RWPE2 (cell line): ENCODE data around the gene EME2.

Experiments
- ATAC-seq: fragments of 200-7000 bp; cut with Tn5 transposase; 3 replicates; pipeline ENCODE4 v1.9.1; 2021; ENCODE audit warnings: low read depth
- DNase-seq: peaks from one replicate; pipeline ENCODE4 v3.0.0-alpha.2; 2020; ENCODE audit warnings: low spot score
- H3K27ac ChIP-seq: fragments of 450-650 bp; 2 replicates; pipeline ENCODE4 v1.5.1; 2017; ENCODE audit warnings: mild to moderate bottlenecking; ENCODE audit not compliant: poor library complexity, severe bottlenecking
- H3K27me3 ChIP-seq: fragments of 250-450 bp; sonication (Bioruptor Pico); 2 replicates; pipeline ENCODE4 v1.5.1; 2021; ENCODE audit warnings: mild to moderate bottlenecking, moderate library complexity; ENCODE audit not compliant: insufficient read depth, poor library complexity, severe bottlenecking
- H3K36me3 ChIP-seq: fragments of 250-450 bp; sonication (Bioruptor Pico); 2 replicates; pipeline ENCODE4 v1.5.1; 2020; ENCODE audit warnings: low read depth, mild to moderate bottlenecking, moderate library complexity
- H3K4me1 ChIP-seq: fragments of 250-450 bp; sonication (Bioruptor Pico); 2 replicates; pipeline ENCODE4 v1.5.1; 2021; ENCODE audit warnings: mild to moderate bottlenecking, moderate library complexity; ENCODE audit not compliant: insufficient read depth, poor library complexity, severe bottlenecking
- H3K4me3 ChIP-seq: fragments of 250-450 bp; sonication (Bioruptor Pico); 2 replicates; pipeline ENCODE4 v1.5.1; 2021; ENCODE audit warnings: mild to moderate bottlenecking, moderate library complexity; ENCODE audit not compliant: severe bottlenecking
- H3K9me3 ChIP-seq: fragments of 250-450 bp; sonication (Bioruptor Pico); 2 replicates; pipeline ENCODE4 v1.5.1; 2021; ENCODE audit warnings: mild to moderate bottlenecking, moderate library complexity; ENCODE audit not compliant: severe bottlenecking
- TF ChIP-seq, protein P1 (sequence below): fragments of 450-650 bp; IDR thresholded peaks from one replicate; pipeline ENCODE4 v1.5.1; 2017; ENCODE audit warnings: mild to moderate bottlenecking, moderate library complexity; ENCODE audit not compliant: poor library complexity, severe bottlenecking

Gene EME2

DNA sequence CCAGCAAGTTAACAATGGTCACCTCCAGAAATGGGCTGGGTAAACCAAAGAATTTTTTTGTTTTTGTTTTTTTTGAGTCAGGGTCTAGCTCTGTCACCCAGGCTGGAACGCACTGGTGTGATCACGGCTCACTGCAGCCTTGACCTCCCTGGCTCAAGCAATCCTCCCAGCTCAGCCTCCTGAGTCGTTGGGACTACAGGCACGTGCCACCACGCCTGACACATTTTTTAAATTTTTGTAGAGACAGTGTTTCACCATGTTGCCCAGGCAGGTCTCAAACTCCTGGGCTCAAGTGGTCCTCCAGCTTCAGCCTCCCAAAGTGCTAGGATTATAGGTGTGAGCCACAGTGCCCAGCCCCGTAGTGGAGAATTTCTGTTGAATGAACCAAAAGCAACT, 8.1 kb downstream of the EME2 start:
- TF ChIP-seq, protein P1, sequence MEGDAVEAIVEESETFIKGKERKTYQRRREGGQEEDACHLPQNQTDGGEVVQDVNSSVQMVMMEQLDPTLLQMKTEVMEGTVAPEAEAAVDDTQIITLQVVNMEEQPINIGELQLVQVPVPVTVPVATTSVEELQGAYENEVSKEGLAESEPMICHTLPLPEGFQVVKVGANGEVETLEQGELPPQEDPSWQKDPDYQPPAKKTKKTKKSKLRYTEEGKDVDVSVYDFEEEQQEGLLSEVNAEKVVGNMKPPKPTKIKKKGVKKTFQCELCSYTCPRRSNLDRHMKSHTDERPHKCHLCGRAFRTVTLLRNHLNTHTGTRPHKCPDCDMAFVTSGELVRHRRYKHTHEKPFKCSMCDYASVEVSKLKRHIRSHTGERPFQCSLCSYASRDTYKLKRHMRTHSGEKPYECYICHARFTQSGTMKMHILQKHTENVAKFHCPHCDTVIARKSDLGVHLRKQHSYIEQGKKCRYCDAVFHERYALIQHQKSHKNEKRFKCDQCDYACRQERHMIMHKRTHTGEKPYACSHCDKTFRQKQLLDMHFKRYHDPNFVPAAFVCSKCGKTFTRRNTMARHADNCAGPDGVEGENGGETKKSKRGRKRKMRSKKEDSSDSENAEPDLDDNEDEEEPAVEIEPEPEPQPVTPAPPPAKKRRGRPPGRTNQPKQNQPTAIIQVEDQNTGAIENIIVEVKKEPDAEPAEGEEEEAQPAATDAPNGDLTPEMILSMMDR = no peak
- Histone ChIP-seq H3K9me3 (no peaks in the 10 kb centered on the region), H3K36me3 (peaks cover 33% of the 10 kb centered on the region), H3K4me1 (peaks cover 6% of the 10 kb centered on the region), H3K27me3 (no peaks in the 10 kb centered on the region), H3K27ac (peak overlapping the region; percentile 45), H3K4me3 (no peak overlapping the region)
- ATAC-seq (no peak), DNase-seq (no peak)

DNA sequence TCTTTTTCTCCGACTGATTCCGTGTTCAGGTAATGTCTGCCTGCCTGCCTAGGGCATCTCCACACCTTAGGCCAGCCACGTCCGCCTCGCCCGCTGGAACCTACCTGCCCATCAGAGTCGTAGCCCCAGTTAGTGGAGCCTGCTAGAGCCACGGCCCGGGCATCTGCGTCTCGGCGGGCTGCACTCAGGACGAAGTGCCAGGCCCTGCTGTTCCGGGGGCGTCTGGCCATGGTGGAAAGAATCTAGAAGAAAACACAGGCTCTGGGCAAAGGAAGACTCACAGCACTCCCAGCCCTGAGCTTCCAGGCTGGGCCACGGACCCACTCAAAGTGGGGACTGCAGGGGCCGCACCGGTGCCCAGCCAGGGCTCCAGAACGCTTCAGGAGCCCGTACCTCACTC, 8.6 kb downstream of the EME2 start:
- peaks cover 6% of the 10 kb centered on the region for H3K4me1 ChIP-seq
- peak overlapping the region; percentile 95 for H3K4me3 ChIP-seq
- DNase-seq (no peak), ATAC-seq (no peak)
- H3K9me3 ChIP-seq = no peaks in the 10 kb centered on the region
- no peaks in the 10 kb centered on the region for H3K27me3 ChIP-seq
- TF ChIP-seq, protein P1 = no peak
- H3K27ac ChIP-seq = peak overlapping the region; percentile 45
- H3K36me3 ChIP-seq = peaks cover 27% of the 10 kb centered on the region

DNA sequence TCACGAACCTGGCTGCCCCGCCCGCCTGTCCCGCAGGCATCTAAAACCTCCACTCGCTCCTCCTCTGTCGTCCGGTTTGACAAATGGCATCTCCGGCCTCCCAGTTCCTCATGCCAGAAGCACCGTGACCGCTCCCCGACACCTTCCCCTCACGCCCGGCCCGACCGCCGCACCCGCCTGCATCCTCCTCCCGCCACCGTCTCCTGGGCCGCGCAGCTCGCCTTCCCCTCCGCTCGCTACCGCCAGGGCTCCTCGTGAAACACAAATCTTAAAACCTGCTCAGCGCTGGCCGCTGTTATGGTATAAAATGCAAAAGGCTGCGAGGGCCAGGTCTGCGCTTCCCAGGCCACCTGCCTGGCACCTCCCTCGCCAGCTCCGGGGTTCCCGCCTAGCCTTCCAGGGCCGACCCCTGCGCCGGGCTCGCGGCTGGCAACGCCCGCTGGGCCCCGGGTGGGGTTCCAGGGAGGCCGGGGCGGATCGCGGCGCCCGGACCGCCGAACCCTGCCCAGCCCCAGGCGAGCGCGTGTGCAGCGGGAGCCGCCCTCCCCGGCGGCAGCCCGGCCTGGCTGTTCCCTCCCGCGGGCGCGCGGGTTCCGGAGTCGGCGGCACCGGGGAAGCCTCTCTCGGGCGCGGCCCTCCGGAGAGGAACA, 9.3 kb downstream of the EME2 start:
- Histone ChIP-seq H3K9me3 (no peaks in the 10 kb centered on the region), H3K4me1 (peaks cover 6% of the 10 kb centered on the region), H3K36me3 (peaks cover 22% of the 10 kb centered on the region), H3K27me3 (no peaks in the 10 kb centered on the region), H3K27ac (peak overlapping the region; percentile 45), H3K4me3 (peak overlapping the region; percentile 95)
- DNase-seq = no peak
- TF ChIP-seq, protein P1 = no peak
- no peak; the same call in 1 of the 3 replicates for ATAC-seq

DNA sequence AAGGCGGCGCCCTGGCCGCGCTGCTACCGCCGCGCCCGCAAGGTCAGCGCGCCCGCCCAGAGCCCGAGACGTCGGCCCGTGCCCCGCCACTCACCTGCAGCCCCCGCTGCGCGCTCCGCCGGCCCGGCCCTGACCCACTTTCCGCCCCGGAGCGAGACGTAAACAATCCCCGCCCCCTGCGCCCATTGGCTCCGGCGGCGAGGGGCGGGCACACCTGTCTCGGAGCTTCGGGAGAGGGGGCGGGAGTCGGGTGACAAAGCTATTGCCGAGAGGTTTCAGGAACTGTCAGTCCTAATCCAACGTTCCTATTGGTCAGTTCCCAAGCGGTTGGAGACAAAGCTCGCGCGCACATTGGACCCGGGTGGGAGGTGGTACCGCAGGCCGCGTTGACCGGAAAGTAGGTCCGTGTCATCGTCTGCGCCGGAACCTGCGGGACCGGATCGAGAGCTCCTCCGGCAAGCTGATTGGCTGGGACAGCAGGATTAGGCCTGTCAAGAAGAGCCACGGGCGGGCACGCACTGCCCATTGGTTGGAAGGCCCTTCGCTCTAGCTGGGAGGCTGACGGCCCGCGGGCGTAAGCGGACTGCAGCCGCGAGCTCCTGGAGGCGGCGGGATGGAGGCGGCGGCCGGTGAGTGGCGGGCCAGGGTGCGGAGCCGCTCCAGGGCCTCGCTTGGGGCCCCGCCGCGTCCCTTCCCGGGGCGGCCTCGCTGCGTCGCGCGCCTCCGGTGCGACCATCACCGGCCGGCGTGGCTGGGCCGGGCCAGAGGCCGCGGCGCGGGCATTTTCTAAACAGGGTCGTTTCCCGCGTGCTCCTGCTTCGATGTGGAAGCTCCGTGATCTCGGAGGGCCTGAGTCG, 10.0 kb downstream of the EME2 start, which contains the start of the genes NUBP2 and SPSB3:
Gene NUBP2, plus strand, starts transcription at position 553 of the 857 bp plus-strand sequence. Its CDS starts 61 bp downstream, at position 614.
Gene SPSB3, minus strand, starts transcription at position 164 of the 857 bp plus-strand sequence. CDS start 1,088 bp downstream, outside the sequence.
- Histone ChIP-seq H3K4me1 (peaks cover 6% of the 10 kb centered on the region), H3K36me3 (peaks cover 26% of the 10 kb centered on the region), H3K9me3 (no peaks in the 10 kb centered on the region), H3K27ac (peak within 1 kb of the TSS; percentile 45), H3K27me3 (no peaks in the 10 kb centered on the region), H3K4me3 (peak within 1 kb of the TSS; percentile 95)
- TF ChIP-seq, protein P1 = no peak
- ATAC-seq (peak; percentile 88), DNase-seq (peak; percentile 100)
